NK-92 treated with Interleukin-12 subunit alpha and Interleukin-12 subunit beta, amount 100 ng/mL, for 24 hours (cell line): ENCODE results near the gene TTC9B.

Source experiments
- DNase-seq: peaks from one replicate; lab custom pipeline; 2025; lab: John Stamatoyannopoulos, UW

TTC9B gene

GRCh38 chr19:40217934-40218890 lies at the start of gene TTC9B:
TTC9B (minus strand) TSS chr19:40218384; CDS start chr19:40218381, 3 bp downstream.
- no peak for DNase-seq

- DNase-seq, result no peak
Observed at GRCh38 chr19:40267601-40267997, 49.4 kb upstream of the TTC9B start.

DNA sequence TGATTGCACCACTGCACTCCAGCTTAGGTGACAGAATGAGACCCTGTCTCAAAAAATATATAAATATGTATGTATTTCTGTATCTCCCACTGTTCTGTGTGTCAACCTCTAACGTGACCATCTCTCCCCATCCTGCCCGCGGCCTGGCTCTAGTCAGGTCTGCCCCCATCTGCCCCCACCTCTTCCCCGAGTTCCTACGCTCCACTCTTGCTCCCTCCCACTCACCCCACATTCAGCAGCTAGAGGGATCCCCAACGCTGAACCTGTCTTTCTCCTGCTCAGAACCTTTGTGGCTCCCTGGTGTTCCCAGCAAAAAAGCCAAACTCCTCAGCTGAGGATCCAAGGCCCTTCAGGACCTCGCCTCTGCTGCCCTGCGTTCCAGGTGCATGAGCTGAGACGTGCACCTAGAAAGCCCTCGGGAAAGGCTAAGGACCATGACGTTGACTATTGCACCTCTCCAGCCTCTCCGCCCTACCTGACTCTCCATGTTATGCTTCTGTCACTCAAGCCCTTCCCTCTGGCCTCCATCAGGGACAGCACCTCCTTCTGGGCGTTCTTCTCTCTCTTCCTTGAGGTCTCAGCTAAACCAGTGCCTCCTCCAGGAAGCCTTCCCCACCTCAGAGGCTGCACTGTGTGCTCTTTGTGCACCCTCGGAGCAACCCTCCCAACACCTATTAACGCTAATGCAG lies 48.9 kb upstream of the TTC9B start:
- DNase-seq, result no peak

- DNase-seq, result no peak
Observed at GRCh38 chr19:40266119-40266518, 47.9 kb upstream of the TTC9B start.

GRCh38 chr19:40265763-40266099 lies 47.5 kb upstream of the TTC9B start:
- no peak for DNase-seq

DNA sequence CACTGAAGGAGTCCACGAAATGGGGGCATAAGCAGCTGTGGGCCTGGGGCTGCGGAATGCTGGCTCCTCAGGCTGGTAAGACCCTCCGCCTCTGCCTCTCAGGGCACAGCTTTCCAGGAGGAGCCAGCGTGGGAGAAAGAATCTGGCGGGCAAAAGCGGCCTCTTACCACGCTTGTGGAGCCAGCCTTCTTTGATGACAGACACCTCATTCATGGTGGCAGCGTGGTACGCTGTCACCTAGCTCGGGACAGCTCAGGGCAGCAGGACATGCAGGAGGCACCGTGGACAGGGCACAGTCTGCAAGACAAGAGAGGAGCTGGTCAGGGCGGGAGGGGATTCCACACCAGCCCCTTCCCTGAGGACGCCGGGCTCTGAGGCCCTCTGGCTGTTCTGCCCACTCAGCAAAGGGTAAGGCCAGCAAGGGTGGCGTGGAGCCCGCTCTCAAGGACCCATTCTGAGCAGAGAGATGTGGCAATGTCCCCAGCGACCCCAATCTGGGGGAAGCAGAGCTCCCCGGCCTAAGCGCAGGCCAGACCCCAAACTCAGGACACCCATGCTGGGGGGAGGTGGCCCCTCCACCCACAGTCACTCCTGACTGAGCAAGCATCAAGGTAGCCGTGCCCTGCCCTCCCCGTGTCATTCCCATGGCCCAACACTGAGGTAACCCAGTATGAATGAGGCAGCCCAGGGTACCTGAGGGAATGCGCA lies 47.0 kb upstream of the TTC9B start:
- DNase-seq, result no peak

DNA sequence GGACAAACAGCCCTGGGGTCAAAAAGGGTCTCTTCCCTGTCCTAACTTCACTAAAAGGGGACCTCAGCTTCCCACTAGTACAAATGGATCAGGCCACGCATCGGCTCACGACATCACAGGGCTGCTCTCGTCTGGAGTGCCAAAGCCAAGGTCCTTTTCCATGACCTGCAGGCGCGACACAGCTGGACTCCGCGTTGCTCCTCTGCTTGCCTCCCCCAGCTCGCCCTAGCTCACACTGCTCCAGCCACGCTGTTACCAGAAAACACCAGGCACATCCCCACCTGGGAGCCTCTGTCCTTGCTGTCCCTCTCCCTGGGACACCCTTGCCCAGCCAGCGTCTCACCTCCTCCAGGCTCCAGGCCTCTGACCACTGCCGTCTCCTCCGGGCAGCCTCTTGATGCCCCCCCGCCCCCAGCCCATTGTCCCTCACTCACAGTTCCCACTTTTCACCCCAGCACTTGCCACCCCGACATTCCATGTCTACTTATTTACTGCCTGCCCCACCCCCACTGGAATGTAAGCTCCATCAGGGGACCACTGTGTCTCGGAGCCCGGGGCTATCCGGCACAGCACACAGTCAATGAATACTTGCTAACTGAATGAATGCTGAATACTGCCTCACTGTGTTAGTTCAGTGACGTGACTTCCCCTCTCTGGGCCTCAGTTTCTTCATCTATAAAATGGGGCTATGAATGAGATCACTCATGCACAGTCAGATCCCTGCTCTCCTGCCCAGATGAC lies 46.3 kb upstream of the TTC9B start:
- no peak for DNase-seq

DNA sequence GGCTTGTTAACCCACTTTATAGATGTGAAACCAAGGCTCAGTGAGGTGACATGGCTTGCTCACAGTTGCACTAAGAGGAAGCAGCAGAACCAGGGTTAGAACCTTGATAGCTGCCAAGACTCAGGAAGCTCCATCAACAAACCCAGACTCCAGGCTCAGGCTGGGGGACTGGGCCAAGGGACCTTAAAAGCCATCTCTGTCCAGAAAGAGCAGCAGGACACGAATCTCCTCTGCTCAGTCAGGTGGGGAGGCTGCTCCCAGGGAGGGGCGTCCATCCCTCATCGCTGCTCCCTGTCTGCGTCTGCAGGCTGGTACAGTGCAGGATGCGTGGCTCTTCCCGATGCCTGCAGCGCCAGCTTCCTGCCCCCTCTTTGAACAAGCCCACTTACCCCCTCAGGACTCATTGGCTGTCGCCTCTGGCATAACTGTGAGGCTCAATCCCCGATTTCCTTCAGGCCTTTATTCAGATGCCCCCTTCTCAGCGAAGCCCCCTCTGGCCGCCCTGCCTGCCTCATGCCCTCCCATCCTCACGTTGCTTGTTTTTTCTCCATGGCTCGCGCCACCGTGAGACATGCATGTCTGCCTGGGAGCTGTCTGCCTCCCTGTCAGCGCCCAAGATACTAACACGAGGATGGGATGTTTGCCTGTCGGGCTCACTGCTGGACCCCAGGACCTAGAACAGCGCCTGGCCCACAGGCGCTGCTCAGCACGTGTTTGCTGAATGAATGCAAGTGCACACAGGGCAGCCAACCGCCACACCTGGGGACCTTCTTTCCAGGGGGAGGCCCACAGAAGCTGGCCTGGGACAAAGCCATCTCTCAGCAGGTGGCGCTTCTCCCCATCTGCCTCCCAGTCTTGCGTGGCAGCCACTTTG lies 45.5 kb upstream of the TTC9B start:
- no peak for DNase-seq

DNA sequence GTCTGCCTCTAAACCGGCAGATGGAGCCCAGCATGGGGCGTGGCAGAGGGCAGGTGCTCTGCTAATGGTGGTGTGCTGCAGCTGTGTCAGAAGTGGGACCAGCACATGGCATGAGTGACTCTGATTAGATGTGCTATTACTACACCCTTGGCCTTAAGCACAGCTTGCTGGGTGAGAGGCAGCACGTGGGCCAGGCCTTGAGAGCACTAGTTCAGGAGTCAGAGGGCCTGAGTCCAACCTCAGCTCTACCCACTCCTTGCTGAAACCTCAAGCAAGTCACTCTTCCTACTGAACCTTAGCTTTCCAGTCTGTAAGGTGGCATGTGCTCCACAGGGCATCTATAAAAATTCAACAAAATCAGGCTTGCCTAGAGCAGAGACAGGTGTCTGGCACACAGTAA lies 44.2 kb upstream of the TTC9B start:
- DNase-seq, result no peak

GRCh38 chr19:40261631-40262030 lies 43.4 kb upstream of the TTC9B start:
- DNase-seq, result no peak

GRCh38 chr19:40257096-40257517 lies 38.9 kb upstream of the TTC9B start:
- DNase-seq, result no peak

- DNase-seq, result no peak
Observed at GRCh38 chr19:40256512-40256911, 38.3 kb upstream of the TTC9B start.

GRCh38 chr19:40255619-40256166 lies 37.5 kb upstream of the TTC9B start:
- no peak for DNase-seq

- no peak for DNase-seq
Observed at GRCh38 chr19:40254714-40255418, 36.7 kb upstream of the TTC9B start.

DNA sequence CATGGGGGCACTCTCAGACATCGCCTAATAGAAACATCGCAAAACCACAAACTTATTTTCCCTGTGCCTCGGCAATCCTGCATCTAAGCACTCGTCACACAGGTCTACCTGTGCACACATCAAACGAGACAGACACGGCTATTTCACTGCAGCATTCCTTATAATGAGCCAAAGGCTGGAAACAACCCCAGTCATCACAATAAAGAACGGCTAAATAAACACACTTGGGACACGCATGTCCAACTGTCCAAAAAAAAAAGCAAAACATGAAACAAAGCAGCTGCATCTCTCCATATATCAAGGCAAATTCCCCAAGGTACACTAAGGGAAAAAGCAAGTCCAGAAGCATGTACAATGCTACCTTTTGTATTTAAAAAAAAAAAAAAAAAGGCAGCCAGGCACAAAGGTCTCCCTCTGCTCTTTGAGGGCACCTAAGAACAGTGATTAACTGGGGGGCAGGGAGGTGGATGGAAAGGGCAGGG lies 35.5 kb upstream of the TTC9B start:
- DNase-seq, result no peak

DNA sequence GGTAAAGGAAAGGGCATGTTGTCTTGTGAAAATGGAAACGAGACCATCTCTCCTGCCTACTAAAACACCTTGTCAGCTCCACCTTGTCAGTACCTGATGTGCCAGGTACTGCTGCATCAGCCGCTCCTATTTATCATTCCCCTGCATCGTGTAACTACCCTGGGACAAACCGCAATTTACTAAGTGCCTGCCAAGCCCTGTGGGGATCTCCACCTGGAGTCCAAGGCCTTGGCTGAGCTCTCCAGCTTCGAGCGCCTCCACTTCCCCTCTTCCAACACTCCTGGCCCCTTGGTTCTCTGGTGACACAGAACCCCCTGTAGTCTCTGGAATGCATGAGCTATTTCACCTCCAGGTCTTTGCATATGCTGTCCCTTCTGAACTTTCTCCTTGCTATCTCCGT lies 34.2 kb upstream of the TTC9B start:
- no peak for DNase-seq

GRCh38 chr19:40251991-40252390 lies 33.8 kb upstream of the TTC9B start:
- no peak for DNase-seq

GRCh38 chr19:40251244-40251643 lies 33.1 kb upstream of the TTC9B start:
- no peak for DNase-seq

- DNase-seq, result no peak
Observed at GRCh38 chr19:40249781-40250180, 31.6 kb upstream of the TTC9B start.

DNA sequence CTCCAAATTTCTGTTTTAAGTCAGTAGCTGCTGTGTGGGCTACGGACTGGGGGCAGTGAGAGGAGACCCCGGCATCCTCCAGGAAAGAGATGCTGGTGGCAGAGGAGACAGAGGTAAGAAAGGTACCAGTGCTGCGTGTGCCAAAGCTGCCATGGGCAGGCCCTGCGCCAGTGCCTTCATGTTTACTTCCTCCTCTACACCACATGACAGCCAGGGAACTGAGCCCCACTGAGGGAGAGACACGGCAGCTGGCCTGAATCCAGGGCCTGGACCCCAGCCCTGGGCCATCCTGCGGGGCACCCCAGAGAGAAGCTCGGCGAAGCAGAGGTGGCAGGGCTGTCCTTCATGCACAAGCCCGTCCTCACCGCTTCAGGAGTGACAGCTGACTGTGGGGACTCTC lies 31.0 kb upstream of the TTC9B start:
- no peak for DNase-seq
